H9 (cell line): Measurements from ENCODE around the gene GSX1. TPM values are rescaled to one million over a fixed set of nuclear protein-coding genes. Genes with fewer than 3 reads are reported as not detected.

Experiments used
- DNase-seq: peaks from one replicate; pipeline ENCODE4 v3.0.0-alpha.2; 2017
- H2AFZ ChIP-seq: one replicate; pipeline ENCODE4 v1.6.1; 2013; ENCODE audit warnings: mild to moderate bottlenecking, low read length, control low read depth, moderate library complexity
- H2AK5ac ChIP-seq: 2 replicates; pipeline ENCODE4 v1.6.1; 2013; ENCODE audit warnings: low read length, control low read depth, mixed read lengths; ENCODE audit not compliant: insufficient read length
- H2BK120ac ChIP-seq: one replicate; pipeline ENCODE4 v1.6.1; 2013; ENCODE audit warnings: low read depth, mild to moderate bottlenecking, low read length, control low read depth, inconsistent platforms; ENCODE audit not compliant: poor library complexity, severe bottlenecking
- H2BK12ac ChIP-seq: 2 replicates; pipeline ENCODE4 v1.6.1; 2013; ENCODE audit warnings: low read length, control low read depth, mixed read lengths, low read depth; ENCODE audit not compliant: insufficient read length
- H2BK15ac ChIP-seq: 2 replicates; pipeline ENCODE4 v1.6.1; 2013; ENCODE audit warnings: low read depth, low read length, control low read depth
- H2BK20ac ChIP-seq: one replicate; pipeline ENCODE4 v1.6.1; 2013; ENCODE audit warnings: low read depth, mild to moderate bottlenecking, low read length, control low read depth, inconsistent platforms; ENCODE audit not compliant: poor library complexity, severe bottlenecking
- H2BK5ac ChIP-seq: 2 replicates; pipeline ENCODE4 v1.6.1; 2013; ENCODE audit warnings: low read length, control low read depth, mixed read lengths; ENCODE audit not compliant: insufficient read length
- H3K14ac ChIP-seq: 2 replicates; pipeline ENCODE4 v1.6.1; 2013; ENCODE audit warnings: low read length, control low read depth; ENCODE audit not compliant: insufficient read depth
- H3K18ac ChIP-seq: 2 replicates; pipeline ENCODE4 v1.6.1; 2013; ENCODE audit warnings: low read depth, mild to moderate bottlenecking, mixed read lengths, low read length, control low read depth; ENCODE audit not compliant: insufficient read length
- H3K23ac ChIP-seq: 2 replicates; pipeline ENCODE4 v1.6.1; 2013; ENCODE audit warnings: low read length, control low read depth, mixed read lengths, low read depth; ENCODE audit not compliant: insufficient read length
- H3K23me2 ChIP-seq: 2 replicates; pipeline ENCODE4 v1.6.1; 2013; ENCODE audit warnings: low read depth, mild to moderate bottlenecking, mixed read lengths, low read length, control low read depth; ENCODE audit not compliant: insufficient read length, poor library complexity, severe bottlenecking
- H3K27ac ChIP-seq: 2 replicates; pipeline ENCODE4 v1.5.1; 2013; ENCODE audit warnings: low read length, control low read depth, mixed read lengths, low read depth; ENCODE audit not compliant: insufficient read length
- H3K27me3 ChIP-seq: 2 replicates; pipeline ENCODE4 v1.6.1; 2013; ENCODE audit warnings: low read length, control low read depth, inconsistent platforms; ENCODE audit not compliant: insufficient read depth
- H3K4ac ChIP-seq: 2 replicates; pipeline ENCODE4 v1.6.1; 2013; ENCODE audit warnings: low read depth, mild to moderate bottlenecking, control low read depth, inconsistent platforms, low read length, moderate library complexity
- H3K4me1 ChIP-seq: 2 replicates; pipeline ENCODE4 v1.6.1; 2013; ENCODE audit warnings: low read length, control low read depth, inconsistent platforms; ENCODE audit not compliant: insufficient read depth
- H3K4me2 ChIP-seq: 2 replicates; pipeline ENCODE4 v1.6.1; 2013; ENCODE audit warnings: low read length, control low read depth, mixed read lengths; ENCODE audit not compliant: insufficient read length, insufficient read depth
- H3K56ac ChIP-seq: 2 replicates; pipeline ENCODE4 v1.6.1; 2013; ENCODE audit warnings: low read depth, mild to moderate bottlenecking, mixed read lengths, low read length, control low read depth; ENCODE audit not compliant: insufficient read length
- H3K79me1 ChIP-seq: 2 replicates; pipeline ENCODE4 v1.6.1; 2013; ENCODE audit warnings: low read depth, mild to moderate bottlenecking, moderate library complexity, low read length, control low read depth, inconsistent platforms; ENCODE audit not compliant: insufficient read depth, poor library complexity, severe bottlenecking
- H3K79me2 ChIP-seq: 2 replicates; pipeline ENCODE4 v1.6.1; 2013; ENCODE audit warnings: low read length, control low read depth, inconsistent platforms; ENCODE audit not compliant: insufficient read depth
- H3K9ac ChIP-seq: 2 replicates; pipeline ENCODE4 v1.6.1; 2013; ENCODE audit warnings: low read length, control low read depth, mixed read lengths; ENCODE audit not compliant: insufficient read length; ENCODE audit errors: extremely low read depth
- H3K9me3 ChIP-seq: one replicate; pipeline ENCODE4 v1.6.1; 2013; ENCODE audit warnings: low read depth, low read length, inconsistent platforms; ENCODE audit not compliant: control insufficient read depth
- H3T11ph ChIP-seq: one replicate; pipeline ENCODE4 v1.6.1; 2013; ENCODE audit warnings: mild to moderate bottlenecking, low read length, control low read depth, inconsistent platforms
- H4K20me1 ChIP-seq: one replicate; pipeline ENCODE4 v1.6.1; 2013; ENCODE audit not compliant: control insufficient read depth, insufficient read length, insufficient read depth
- H4K5ac ChIP-seq: 2 replicates; pipeline ENCODE4 v1.6.1; 2013; ENCODE audit warnings: low read depth, mild to moderate bottlenecking, mixed read lengths, low read length, control low read depth; ENCODE audit not compliant: insufficient read length
- H4K8ac ChIP-seq: replicated peaks from 2 replicates; pipeline ENCODE4 v1.6.1; 2013; ENCODE audit warnings: low read length, control low read depth, mixed read lengths, low read depth; ENCODE audit not compliant: insufficient read length
- H4K91ac ChIP-seq: 2 replicates; pipeline ENCODE4 v1.6.1; 2013; ENCODE audit warnings: low read depth, mild to moderate bottlenecking, moderate library complexity, mixed read lengths, low read length, control low read depth; ENCODE audit not compliant: insufficient read length
- H3K27ac Mint-ChIP-seq, 3 experiments: 2 replicates in 2 of 3; 3 replicates in 1 of 3; pipeline ENCODE4 v1.8.0; 2020 to 2021; ENCODE audit warnings: mixed read lengths in 3 of 3, mild to moderate bottlenecking in 1 of 3, moderate library complexity in 1 of 3
- H3K27me3 Mint-ChIP-seq: 2 replicates; pipeline ENCODE4 v1.8.0; 2021; ENCODE audit warnings: low read depth, mild to moderate bottlenecking, moderate library complexity, mixed read lengths
- H3K36me3 Mint-ChIP-seq, 3 experiments: 2 replicates in 2 of 3; 3 replicates in 1 of 3; pipeline ENCODE4 v1.8.0; 2020 to 2021; ENCODE audit warnings: low read depth in 3 of 3, mixed read lengths in 3 of 3; ENCODE audit not compliant: insufficient read depth in 1 of 3
- H3K4me1 Mint-ChIP-seq, 2 experiments: 2 replicates each; pipeline ENCODE4 v1.8.0; 2020; ENCODE audit warnings: mixed read lengths in 2 of 2
- H3K4me3 Mint-ChIP-seq, 2 experiments: 2 replicates in 1 of 2; 3 replicates in 1 of 2; pipeline ENCODE4 v1.8.0; 2020 to 2021; ENCODE audit warnings: mild to moderate bottlenecking in 2 of 2, mixed read lengths in 2 of 2, moderate library complexity in 1 of 2
- H3K9me3 Mint-ChIP-seq, 2 experiments: 2 replicates in 1 of 2; 3 replicates in 1 of 2; pipeline ENCODE4 v1.8.0; 2020; ENCODE audit warnings: mild to moderate bottlenecking in 2 of 2, mixed read lengths in 2 of 2, moderate library complexity in 1 of 2
- CTCF ChIP-seq: fragments of 200-600 bp; sonication (generic); conservative IDR thresholded peaks from 3 replicates; pipeline ENCODE4 v1.8.0; 2021; ENCODE audit warnings: antibody characterized with exemption, mild to moderate bottlenecking
- WGBS: extraction: QIAGEN DNeasy Blood & Tissue Kit; methylation state at CpG from one replicate; pipeline ENCODE4 v1.1.7; 2013; ENCODE audit warnings: missing lambda C conversion rate, low lambda C conversion rate, mixed read lengths; ENCODE audit not compliant: insufficient read length; ENCODE audit errors: extremely low coverage; 5-methylcytosine and 5-hydroxymethylcytosine counted together
- total RNA-seq: library from RNA; stranded (reverse); gene quantifications from 2 replicates; pipeline ENCODE4 v1.2.1, GENCODE V29; 2021

Gene GSX1
- total RNA-seq, 1 experiment from 2014 or later: not detected

GRCh38 chr13:27835799-27836198 lies 43.5 kb downstream of the GSX1 start:
- no peak overlapping the region for H3K27ac Mint-ChIP-seq
- H3K27me3 ChIP-seq: no peaks in the 10 kb centered on the region; the same call in 1 of the 2 replicates
- no peak overlapping the region for H3K4me2 ChIP-seq
- no peak overlapping the region for H2BK12ac ChIP-seq
- H3K36me3 Mint-ChIP-seq: no peaks in the 10 kb centered on the region
- H3K27ac ChIP-seq: no peak overlapping the region
- no peaks in the 10 kb centered on the region for H3K9me3 Mint-ChIP-seq
- no CpG with 5 or more reads among the region's 3 CpGs for WGBS
- H2BK20ac ChIP-seq: no peak overlapping the region
- no peaks in the 10 kb centered on the region for H3K4me1 Mint-ChIP-seq
- no peak overlapping the region for H2BK120ac ChIP-seq
- H3K9me3 ChIP-seq: no peaks in the 10 kb centered on the region
- no peaks in the 10 kb centered on the region for H3K79me1 ChIP-seq
- H3K27me3 Mint-ChIP-seq: peaks cover 89% of the 10 kb centered on the region
- no peak overlapping the region for H3K56ac ChIP-seq
- no peak overlapping the region for H3K4me3 Mint-ChIP-seq
- no peak for TF ChIP-seq CTCF
- no peak overlapping the region for H4K8ac ChIP-seq
- H3T11ph ChIP-seq: no peak overlapping the region
- no peak overlapping the region for H4K91ac ChIP-seq
- H4K5ac ChIP-seq: no peak overlapping the region
- no peak overlapping the region for H3K14ac ChIP-seq
- no peak overlapping the region for H3K4ac ChIP-seq
- H3K79me2 ChIP-seq: no peaks in the 10 kb centered on the region
- H3K4me1 ChIP-seq: no peaks in the 10 kb centered on the region
- no peak overlapping the region for H2BK5ac ChIP-seq
- H2BK15ac ChIP-seq: no peak overlapping the region
- no peak overlapping the region for H3K23ac ChIP-seq
- no peak for DNase-seq
- H3K23me2 ChIP-seq: no peaks in the 10 kb centered on the region
- H2AFZ ChIP-seq: no peak overlapping the region
- H3K9ac ChIP-seq: no peak overlapping the region
- no peaks in the 10 kb centered on the region for H4K20me1 ChIP-seq
- H2AK5ac ChIP-seq: no peak overlapping the region
- no peak overlapping the region for H3K18ac ChIP-seq
